Thymus (tissue), 11 donors: Measurements from ENCODE around the gene SRBD1. TPM values are rescaled to one million over a fixed set of nuclear protein-coding genes. Genes with fewer than 3 reads are reported as not detected.

Source experiments
- DNase-seq, 9 donors: peaks; one replicate each; pipeline ENCODE4 v3.0.0-alpha.2; 2013; ENCODE audit warnings: low spot score in 9 of 9, low read depth in 6 of 9, missing footprints in 1 of 9
- H3K27ac ChIP-seq, 2 donors: one replicate each; pipeline ENCODE4 v1.5.1; 2013; ENCODE audit warnings: control low read depth in 1 of 2, low read depth in 1 of 2, low read length in 1 of 2, mild to moderate bottlenecking in 1 of 2, moderate library complexity in 1 of 2
- H3K27me3 ChIP-seq, 2 donors: one replicate each; pipeline ENCODE4 v1.5.1; 2013; ENCODE audit warnings: low read length in 1 of 2; ENCODE audit not compliant: control insufficient read depth in 2 of 2, insufficient read depth in 1 of 2
- H3K36me3 ChIP-seq, 2 donors: one replicate each; pipeline ENCODE4 v1.5.1; 2013; ENCODE audit warnings: low read length in 1 of 2, mild to moderate bottlenecking in 1 of 2, moderate library complexity in 1 of 2; ENCODE audit not compliant: control insufficient read depth in 2 of 2, insufficient read depth in 2 of 2
- H3K4me1 ChIP-seq, 2 donors: one replicate each; pipeline ENCODE4 v1.5.1; 2013; ENCODE audit warnings: low read length in 2 of 2; ENCODE audit not compliant: control insufficient read depth in 2 of 2, insufficient read depth in 2 of 2
- H3K4me3 ChIP-seq, 2 donors: one replicate each; pipeline ENCODE4 v1.5.1; 2013; ENCODE audit warnings: low read length in 2 of 2, control low read depth in 1 of 2, mild to moderate bottlenecking in 1 of 2
- H3K9me3 ChIP-seq, 2 donors: one replicate each; pipeline ENCODE4 v1.5.1; 2013; ENCODE audit warnings: low read length in 1 of 2, mild to moderate bottlenecking in 1 of 2; ENCODE audit not compliant: control insufficient read depth in 2 of 2, insufficient read depth in 1 of 2
- WGBS: extraction: QIAGEN DNeasy Blood & Tissue Kit; methylation state at CpG from one replicate; pipeline ENCODE4 v1.1.7; 2013; 5-methylcytosine and 5-hydroxymethylcytosine counted together
- polyA plus RNA-seq: library from polyadenylated mRNA; stranded (reverse); fragments of 200-250 nt; gene quantifications from one replicate; pipeline ENCODE4 v1.2.3, GENCODE V29; 2013
- total RNA-seq: library from RNA; stranded (reverse); fragments of 120-200 nt; gene quantifications from one replicate; pipeline ENCODE4 v1.2.4, GENCODE V29; 2013
- donor health status: healthy.

The SRBD1 gene
- total and polyA plus RNA-seq, 2 donors: 11.0 to 22.4 TPM

DNA sequence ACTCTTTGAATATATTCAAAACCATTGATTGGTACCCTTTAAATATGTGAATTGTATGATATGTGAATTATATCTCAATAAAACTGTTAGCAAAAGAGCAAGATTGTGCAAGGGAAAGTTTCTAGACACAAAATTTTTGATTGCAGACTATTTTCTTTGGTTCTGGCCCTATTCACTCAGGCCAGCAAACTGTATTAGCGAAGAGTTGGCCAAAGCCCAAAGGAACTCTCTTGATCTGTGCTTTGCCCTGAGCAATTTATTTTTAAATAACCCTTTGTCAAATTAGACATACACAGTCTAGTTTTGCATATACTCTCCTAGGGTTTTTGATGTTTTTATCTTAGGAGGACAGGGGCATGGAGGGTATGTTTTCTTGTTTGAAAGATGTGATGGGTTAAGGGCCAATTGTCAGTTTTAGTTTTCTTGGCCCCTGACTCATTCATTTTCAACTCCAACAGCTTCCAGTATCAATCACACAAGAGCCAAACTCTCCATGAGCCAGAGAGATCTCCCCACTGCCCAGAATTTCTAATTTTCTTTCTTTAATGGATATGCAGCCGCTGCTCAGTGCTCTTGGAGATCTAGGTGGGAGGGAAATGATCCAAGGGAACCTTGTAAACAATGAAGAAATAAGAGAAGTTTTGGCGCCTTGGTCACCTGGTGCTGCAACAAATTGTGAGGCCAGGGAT, 231.5 kb downstream of the SRBD1 start:
- Histone ChIP-seq H3K36me3 (no peaks in the 10 kb centered on the region), H3K27me3 (no peaks in the 10 kb centered on the region), H3K9me3 (no peaks in the 10 kb centered on the region), H3K4me1 (no peaks in the 10 kb centered on the region), H3K27ac (no peak overlapping the region), H3K4me3 (no peak overlapping the region)
- over 99% methylated on average over 3 of the region's 3 CpGs for WGBS
- DNase-seq: no peak

DNA sequence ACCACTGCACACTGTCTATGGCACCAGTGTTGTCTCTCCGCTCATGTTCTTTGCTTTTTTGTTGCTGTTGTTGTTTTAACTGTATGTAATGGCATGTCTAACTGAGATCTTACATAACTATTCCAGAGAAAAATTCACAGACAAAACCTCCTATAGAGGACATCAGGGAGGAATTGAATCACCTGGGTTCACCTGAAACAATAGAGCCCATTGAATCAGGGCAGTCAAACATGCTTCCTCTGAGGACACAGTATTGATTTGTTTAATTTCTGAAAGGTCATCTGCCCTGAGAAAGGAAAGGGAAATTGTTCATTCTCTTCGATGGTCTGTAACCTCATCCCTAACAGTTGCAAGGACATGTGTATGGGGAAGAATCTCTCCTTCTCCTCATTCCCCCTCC, 237.5 kb downstream of the SRBD1 start:
- H3K4me1 ChIP-seq: no peaks in the 10 kb centered on the region
- DNase-seq: no peak
- no peaks in the 10 kb centered on the region for H3K9me3 ChIP-seq
- no peak overlapping the region for H3K27ac ChIP-seq
- H3K4me3 ChIP-seq: no peak overlapping the region
- WGBS: 95% methylated on average over 2 of the region's 2 CpGs
- H3K36me3 ChIP-seq: no peaks in the 10 kb centered on the region
- H3K27me3 ChIP-seq: no peaks in the 10 kb centered on the region

- no peaks in the 10 kb centered on the region for H3K27me3 ChIP-seq
- H3K27ac ChIP-seq: no peak overlapping the region
- no peaks in the 10 kb centered on the region for H3K4me1 ChIP-seq
- no peak for DNase-seq
- H3K9me3 ChIP-seq: no peaks in the 10 kb centered on the region
- no peaks in the 10 kb centered on the region for H3K36me3 ChIP-seq
- no peak overlapping the region for H3K4me3 ChIP-seq
- WGBS: 92% methylated on average over 2 of the region's 2 CpGs
Observed at GRCh38 chr2:45370369-45370768, 240.7 kb downstream of the SRBD1 start.

GRCh38 chr2:45368792-45369191, 242.3 kb downstream of the SRBD1 start:
- no peaks in the 10 kb centered on the region for H3K36me3 ChIP-seq
- no peak for DNase-seq
- no peaks in the 10 kb centered on the region for H3K27me3 ChIP-seq
- no peak overlapping the region for H3K4me3 ChIP-seq
- 100% methylated on average over 1 of the region's 1 CpG for WGBS
- H3K4me1 ChIP-seq: no peaks in the 10 kb centered on the region
- H3K9me3 ChIP-seq: no peaks in the 10 kb centered on the region
- H3K27ac ChIP-seq: no peak overlapping the region

- H3K36me3 ChIP-seq: no peaks in the 10 kb centered on the region
- H3K4me1 ChIP-seq: no peaks in the 10 kb centered on the region
- no peak overlapping the region for H3K4me3 ChIP-seq
- 96% methylated on average over 2 of the region's 2 CpGs for whole genome bisulfite sequencing
- no peak for DNase-seq
- H3K27ac ChIP-seq: no peak overlapping the region
- H3K9me3 ChIP-seq: no peaks in the 10 kb centered on the region
- H3K27me3 ChIP-seq: no peaks in the 10 kb centered on the region
Observed at GRCh38 chr2:45361666-45362065, 249.4 kb downstream of the SRBD1 start.

DNA sequence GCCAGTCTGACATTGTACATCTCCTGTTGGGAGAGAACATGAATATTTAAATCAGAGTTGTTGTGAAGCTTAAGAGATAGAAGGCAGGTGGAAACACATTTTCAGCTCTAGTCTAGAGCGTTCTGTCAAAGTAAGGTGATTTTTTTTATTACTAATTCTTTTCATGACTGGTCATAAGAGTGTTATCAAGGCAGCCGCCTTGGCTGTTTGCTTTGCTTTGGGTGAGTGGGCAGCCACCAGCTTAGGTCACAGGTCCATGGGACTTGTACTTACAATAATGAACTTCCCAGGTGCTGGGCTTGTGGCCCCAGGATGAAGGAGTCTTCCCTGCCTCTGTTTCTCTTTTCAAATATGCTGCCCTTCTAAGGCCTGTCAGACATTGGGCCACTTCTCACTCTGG, 256.3 kb downstream of the SRBD1 start:
- no peak for DNase-seq
- Histone ChIP-seq H3K9me3 (no peaks in the 10 kb centered on the region), H3K4me3 (no peak overlapping the region), H3K4me1 (no peaks in the 10 kb centered on the region), H3K27ac (no peak overlapping the region), H3K27me3 (no peaks in the 10 kb centered on the region), H3K36me3 (no peaks in the 10 kb centered on the region)
- 98% methylated on average over 2 of the region's 2 CpGs for WGBS

- Histone ChIP-seq H3K9me3 (no peaks in the 10 kb centered on the region), H3K4me3 (no peak overlapping the region), H3K4me1 (no peaks in the 10 kb centered on the region), H3K27me3 (no peaks in the 10 kb centered on the region), H3K27ac (no peak overlapping the region), H3K36me3 (no peaks in the 10 kb centered on the region)
- no peak for DNase-seq
- 97% methylated on average over 2 of the region's 2 CpGs for WGBS
Observed at GRCh38 chr2:45353879-45354278, 257.2 kb downstream of the SRBD1 start.

- Histone ChIP-seq H3K27me3 (no peaks in the 10 kb centered on the region), H3K36me3 (no peaks in the 10 kb centered on the region), H3K4me3 (no peak overlapping the region), H3K4me1 (no peaks in the 10 kb centered on the region), H3K27ac (no peak overlapping the region), H3K9me3 (no peaks in the 10 kb centered on the region)
- no peak for DNase-seq
- 93% methylated on average over 2 of the region's 2 CpGs for WGBS
Observed at GRCh38 chr2:45352506-45352905, 258.6 kb downstream of the SRBD1 start.

DNA sequence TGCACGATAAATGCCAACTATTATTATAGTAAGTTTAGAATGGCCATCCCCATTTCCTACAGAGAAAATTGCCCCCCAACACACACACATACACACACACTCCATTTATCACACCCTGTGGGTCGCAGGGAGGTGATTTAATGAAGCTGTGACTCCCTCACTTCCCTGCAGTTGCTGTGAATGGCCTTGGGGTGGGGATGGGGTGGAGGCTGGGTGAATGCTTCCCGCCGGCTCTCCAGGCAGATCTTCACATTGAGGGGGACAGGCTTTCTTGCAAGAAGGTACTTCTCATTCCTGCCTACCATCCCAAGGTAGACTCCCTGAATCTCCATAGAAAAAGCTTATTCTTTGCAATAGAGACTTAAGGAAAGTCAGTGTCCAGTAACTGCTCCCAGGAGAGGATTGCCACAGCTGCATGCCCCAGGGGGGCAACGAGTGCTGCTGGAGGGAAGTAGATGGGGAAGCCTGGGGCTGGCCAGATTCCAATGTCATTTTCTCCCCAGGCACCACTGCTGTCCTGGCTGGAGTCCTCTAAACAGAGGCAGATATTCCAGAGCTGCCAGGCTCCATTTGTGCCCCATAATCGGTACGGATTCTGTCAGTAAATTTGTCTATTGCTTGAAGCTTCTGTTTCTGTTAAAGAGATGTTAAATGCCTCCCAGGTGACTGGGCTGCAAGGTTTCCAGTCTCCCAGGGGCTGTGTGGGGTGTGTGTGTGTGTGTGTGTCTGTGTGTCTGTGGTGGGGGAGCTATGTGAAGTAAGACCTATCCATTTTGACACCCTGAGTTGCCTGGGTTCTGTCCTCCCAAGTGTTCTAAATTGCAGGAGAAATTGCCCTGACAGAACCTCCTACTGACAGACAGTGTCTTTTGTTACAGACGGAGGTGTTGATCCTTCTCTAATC, 265.5 kb downstream of the SRBD1 start:
- no peak for DNase-seq
- H3K36me3 ChIP-seq: no peaks in the 10 kb centered on the region
- 81% methylated on average over 8 of the region's 8 CpGs for WGBS

More for the DNA sequence above, 265.5 kb downstream of the SRBD1 start:
- no peaks in the 10 kb centered on the region for H3K9me3 ChIP-seq
- H3K4me3 ChIP-seq: no peak overlapping the region
- no peaks in the 10 kb centered on the region for H3K4me1 ChIP-seq
- no peak overlapping the region for H3K27ac ChIP-seq
- peaks cover 0 to 2% of the 10 kb centered on the region in 2 donors for H3K27me3 ChIP-seq
